ENCODE results near the gene CTCF. TPM values are rescaled to one million over a fixed set of nuclear protein-coding genes. Genes with fewer than 3 reads are reported as not detected.

CTCF gene
- total RNA-seq, 6 experiments from 2014 or later = 22.6 to 31.1 (median 29.4) TPM

GRCh38 chr16:67544329-67544841, 17.9 kb upstream of the CTCF start:
- peaks cover 20% of the 10 kb centered on the region for H3K36me3 Mint-ChIP-seq (ENCODE audit: low read depth)
- TF ChIP-seq CTCF (IDR thresholded peaks at IDR 0.05) = peak; percentile 59
- DNase-seq = no peak

DNA sequence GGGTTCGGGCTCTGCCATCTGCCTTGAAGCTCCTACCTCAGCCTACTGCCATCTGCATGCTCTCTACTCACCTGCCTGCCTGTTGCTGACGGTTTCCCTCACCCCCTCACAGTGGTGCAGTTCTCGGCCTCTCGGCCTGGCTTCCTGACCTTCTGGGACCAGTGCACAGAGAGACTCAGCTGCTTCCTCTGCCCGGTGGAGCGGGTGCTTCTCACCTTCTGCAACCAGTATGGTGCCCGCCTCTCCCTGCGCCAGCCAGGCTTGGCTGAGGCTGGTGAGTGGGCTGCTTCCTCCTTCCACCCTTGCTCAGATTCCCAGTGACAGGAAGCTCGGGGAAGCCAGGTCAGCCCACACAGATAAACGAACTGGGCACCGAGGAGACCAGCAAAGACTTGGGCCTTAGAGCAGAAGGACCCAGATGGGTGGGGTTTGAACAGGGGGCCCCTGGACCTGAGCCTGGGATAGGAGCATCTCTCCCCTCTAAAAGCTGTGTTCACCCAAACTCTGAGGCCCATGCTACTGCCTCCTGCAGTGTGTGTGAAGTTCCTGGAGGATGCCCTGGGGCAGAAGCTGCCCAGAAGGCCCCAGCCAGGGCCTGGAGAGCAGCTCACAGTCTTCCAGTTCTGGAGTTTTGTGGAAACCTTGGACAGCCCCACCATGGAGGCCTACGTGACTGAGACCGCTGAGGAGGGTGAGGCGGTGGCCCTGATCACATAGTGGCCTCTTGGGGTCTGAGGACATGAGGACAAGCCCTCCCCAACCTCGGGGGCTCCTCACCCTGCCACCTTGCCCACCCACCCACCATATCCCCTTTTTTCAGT, 17.3 kb upstream of the CTCF start:
- Mint-ChIP-seq H3K9me3 (no peaks in the 10 kb centered on the region), H3K36me3 (ENCODE audit: low read depth) (peaks cover 20% of the 10 kb centered on the region), H3K4me3 (no peak overlapping the region), H3K27me3 (ENCODE audit: insufficient read depth) (peaks cover 5% of the 10 kb centered on the region), H3K27ac (no peak overlapping the region), H3K4me1 (ENCODE audit: low read depth) (peaks cover 29% of the 10 kb centered on the region)
- no peak for DNase-seq
- TF ChIP-seq CTCF (IDR thresholded peaks at IDR 0.05) = no peak

More at GRCh38 chr16:67544329-67544841, 17.9 kb upstream of the CTCF start:
- H3K9me3 Mint-ChIP-seq = no peaks in the 10 kb centered on the region
- H3K27ac Mint-ChIP-seq = no peak overlapping the region
- peaks cover 5% of the 10 kb centered on the region for H3K27me3 Mint-ChIP-seq (ENCODE audit: insufficient read depth)
- H3K4me3 Mint-ChIP-seq = no peak overlapping the region
- H3K4me1 Mint-ChIP-seq (ENCODE audit: low read depth) = peaks cover 31% of the 10 kb centered on the region

GRCh38 chr16:67545665-67546024, 16.7 kb upstream of the CTCF start:
- H3K4me1 Mint-ChIP-seq (ENCODE audit: low read depth) = peaks cover 25% of the 10 kb centered on the region

GRCh38 chr16:67546091-67546501, 16.2 kb upstream of the CTCF start:
- Mint-ChIP-seq H3K27ac (no peak overlapping the region), H3K27me3 (ENCODE audit: insufficient read depth) (no peaks in the 10 kb centered on the region; the same call in 1 of the 2 replicates), H3K9me3 (no peaks in the 10 kb centered on the region), H3K4me3 (no peak overlapping the region), H3K4me1 (ENCODE audit: low read depth) (peaks cover 20% of the 10 kb centered on the region), H3K36me3 (ENCODE audit: low read depth) (peaks cover 11% of the 10 kb centered on the region)
- TF ChIP-seq CTCF (IDR thresholded peaks at IDR 0.05) = no peak
- DNase-seq = no peak

More at GRCh38 chr16:67545665-67546024, 16.7 kb upstream of the CTCF start:
- Mint-ChIP-seq H3K4me3 (no peak overlapping the region), H3K36me3 (ENCODE audit: low read depth) (peaks cover 16% of the 10 kb centered on the region), H3K9me3 (no peaks in the 10 kb centered on the region), H3K27ac (no peak overlapping the region), H3K27me3 (ENCODE audit: insufficient read depth) (peaks cover 2% of the 10 kb centered on the region)
- TF ChIP-seq CTCF (IDR thresholded peaks at IDR 0.05) = no peak
- no peak for DNase-seq

- Mint-ChIP-seq H3K4me1 (ENCODE audit: low read depth) (peaks cover 13% of the 10 kb centered on the region), H3K36me3 (ENCODE audit: low read depth) (peaks cover 7% of the 10 kb centered on the region), H3K27ac (peak overlapping the region; percentile 40; the same call in 1 of the 2 replicates), H3K9me3 (no peaks in the 10 kb centered on the region), H3K27me3 (ENCODE audit: insufficient read depth) (no peaks in the 10 kb centered on the region; the same call in 1 of the 2 replicates), H3K4me3 (no peak overlapping the region)
- peak; percentile 98 for TF ChIP-seq CTCF (IDR thresholded peaks at IDR 0.05)
- DNase-seq = peak; percentile 44
These were observed 15.4 kb upstream of the CTCF start for GRCh38 chr16:67546761-67547422.

Measured in HFFc6 (cell line).